ENCODE data around the gene FOXS1. TPM values are rescaled to one million over a fixed set of nuclear protein-coding genes. Genes with fewer than 3 reads are reported as not detected.
"Not testable (repeated sequence)": the region's sequence is repeated elsewhere in the genome, so short reads cannot be mapped to it uniquely, and the experiment has no call there.

The FOXS1 gene
- total RNA-seq, 1 experiment from 2014 or later = 55.5 TPM

GRCh38 chr20:31826074-31826473 lies 19.3 kb downstream of the FOXS1 start:
- Histone ChIP-seq H3K9me3 (replicated peaks) (no peaks in the 10 kb centered on the region), H3K27ac (no peak overlapping the region), H3K4me1 (peaks cover 21% of the 10 kb centered on the region), H3K4me3 (no peak overlapping the region), H3K27me3 (no peaks in the 10 kb centered on the region), H3K36me3 (no peaks in the 10 kb centered on the region)
- no peak for DNase-seq

DNA sequence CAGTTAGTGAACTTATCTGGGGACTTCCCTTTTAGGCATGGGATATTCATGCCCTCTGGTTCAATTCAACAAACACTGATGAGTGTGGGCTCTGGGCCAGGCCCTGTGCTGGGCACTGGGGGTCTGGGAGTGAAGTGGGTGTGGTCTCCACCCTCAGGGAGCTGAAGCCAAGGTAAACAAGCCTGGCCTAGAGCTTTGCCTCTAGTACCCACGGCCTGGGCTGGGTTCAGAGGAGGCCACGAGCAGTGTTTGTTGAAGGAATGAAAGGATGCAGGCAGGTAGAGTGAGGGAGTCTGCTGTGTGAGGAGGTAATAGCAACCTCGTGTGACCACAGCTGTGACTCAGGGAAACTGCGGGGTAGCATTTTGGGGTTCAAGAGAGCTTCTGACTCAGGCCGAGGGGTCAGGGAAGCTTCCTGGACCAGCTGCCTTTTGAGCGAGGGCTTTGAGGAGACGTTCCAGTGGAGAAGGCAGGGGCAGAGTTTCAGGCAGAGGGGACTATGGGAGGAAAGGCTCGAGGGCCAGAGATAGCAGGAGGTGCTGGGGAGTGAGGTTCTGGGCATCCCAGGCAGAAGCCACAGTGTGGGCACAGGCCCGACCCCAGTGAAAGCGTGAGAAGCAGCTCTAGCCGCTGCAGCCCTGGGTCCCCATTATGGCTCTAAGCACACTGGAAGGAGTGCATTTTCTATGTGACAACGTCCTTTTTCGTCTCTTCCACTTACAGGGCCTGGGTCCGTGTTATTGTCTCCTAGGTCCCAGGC lies 20.7 kb downstream of the FOXS1 start:
- no peak for DNase-seq
- Histone ChIP-seq H3K27me3 (no peaks in the 10 kb centered on the region), H3K27ac (no peak overlapping the region), H3K36me3 (no peaks in the 10 kb centered on the region), H3K4me3 (no peak overlapping the region), H3K4me1 (peaks cover 22% of the 10 kb centered on the region), H3K9me3 (replicated peaks) (no peaks in the 10 kb centered on the region)

DNA sequence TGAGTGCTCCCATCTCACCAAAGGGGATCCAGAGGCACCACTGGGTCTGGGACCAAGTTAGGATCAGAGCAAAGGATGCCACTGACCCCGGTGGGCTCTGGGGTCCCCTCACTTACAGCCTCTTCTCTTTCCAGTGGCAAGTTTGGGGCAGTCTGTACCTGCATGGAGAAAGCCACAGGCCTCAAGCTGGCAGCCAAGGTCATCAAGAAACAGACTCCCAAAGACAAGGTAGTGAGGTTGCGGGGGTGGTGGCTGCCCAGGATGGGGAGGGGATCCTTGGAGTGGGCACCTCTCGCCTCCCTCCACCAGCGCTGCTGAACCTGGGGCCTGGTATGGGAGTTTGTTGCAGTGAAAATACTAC lies 21.3 kb downstream of the FOXS1 start:
- DNase-seq = no peak
- H3K27ac ChIP-seq = peak overlapping the region; percentile 8; the same call in 1 of the 2 replicates
- H3K9me3 ChIP-seq (replicated peaks) = no peaks in the 10 kb centered on the region

GRCh38 chr20:31823360-31824124 lies 21.9 kb downstream of the FOXS1 start:
- H3K9me3 ChIP-seq (replicated peaks) = no peaks in the 10 kb centered on the region
- H3K27ac ChIP-seq = peak overlapping the region; percentile 8; the same call in 1 of the 2 replicates
- no peaks in the 10 kb centered on the region for H3K27me3 ChIP-seq
- peak; percentile 57 to 60 for DNase-seq
- no peak overlapping the region for H3K4me3 ChIP-seq
- no peaks in the 10 kb centered on the region for H3K36me3 ChIP-seq
- H3K4me1 ChIP-seq = peaks cover 34% of the 10 kb centered on the region

More for the DNA sequence above, 21.3 kb downstream of the FOXS1 start:
- Histone ChIP-seq H3K4me3 (no peak overlapping the region), H3K27me3 (no peaks in the 10 kb centered on the region), H3K36me3 (no peaks in the 10 kb centered on the region), H3K4me1 (peaks cover 28% of the 10 kb centered on the region)

- Histone ChIP-seq H3K27ac (peak overlapping the region; percentile 8; the same call in 1 of the 2 replicates), H3K4me1 (peaks cover 38% of the 10 kb centered on the region), H3K4me3 (no peak overlapping the region)
These were observed 22.7 kb downstream of the FOXS1 start for GRCh38 chr20:31822421-31823330.

DNA sequence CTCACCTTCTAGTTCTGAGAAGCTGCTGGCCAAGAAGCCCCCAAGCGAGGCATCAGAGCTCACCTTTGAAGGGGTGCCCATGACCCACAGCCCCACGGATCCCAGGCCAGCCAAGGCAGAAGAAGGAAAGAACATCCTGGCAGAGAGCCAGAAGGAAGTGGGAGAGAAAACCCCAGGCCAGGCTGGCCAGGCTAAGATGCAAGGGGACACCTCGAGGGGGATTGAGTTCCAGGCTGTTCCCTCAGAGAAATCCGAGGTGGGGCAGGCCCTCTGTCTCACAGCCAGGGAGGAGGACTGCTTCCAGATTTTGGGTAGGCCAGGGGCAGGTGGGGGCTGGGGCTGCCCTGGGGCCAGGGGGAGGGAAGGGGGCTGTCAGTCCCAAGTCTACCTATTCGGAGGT lies 24.0 kb downstream of the FOXS1 start:
- Histone ChIP-seq H3K27ac (no peak overlapping the region), H3K4me3 (no peak overlapping the region), H3K4me1 (peaks cover 40% of the 10 kb centered on the region), H3K27me3 (no peaks in the 10 kb centered on the region), H3K36me3 (no peaks in the 10 kb centered on the region), H3K9me3 (replicated peaks) (no peaks in the 10 kb centered on the region)
- no peak for DNase-seq

More at GRCh38 chr20:31822421-31823330, 22.7 kb downstream of the FOXS1 start:
- DNase-seq = peak; percentile 87 to 93
- no peaks in the 10 kb centered on the region for H3K9me3 ChIP-seq (replicated peaks)
- H3K36me3 ChIP-seq = no peaks in the 10 kb centered on the region
- H3K27me3 ChIP-seq = no peaks in the 10 kb centered on the region

DNA sequence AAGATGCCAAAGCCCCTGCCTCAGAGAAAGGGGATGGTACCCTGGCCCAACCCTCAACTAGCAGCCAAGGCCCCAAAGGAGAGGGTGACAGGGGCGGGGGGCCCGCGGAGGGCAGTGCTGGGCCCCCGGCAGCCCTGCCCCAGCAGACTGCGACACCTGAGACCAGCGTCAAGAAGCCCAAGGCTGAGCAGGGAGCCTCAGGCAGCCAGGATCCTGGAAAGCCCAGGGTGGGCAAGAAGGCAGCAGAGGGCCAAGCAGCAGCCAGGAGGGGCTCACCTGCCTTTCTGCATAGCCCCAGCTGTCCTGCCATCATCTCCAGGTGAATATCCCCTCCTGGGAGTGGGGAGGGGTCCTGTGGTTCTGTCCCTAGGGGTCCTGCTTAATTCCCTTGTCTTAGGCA lies 25.2 kb downstream of the FOXS1 start:
- no peak for DNase-seq
- Histone ChIP-seq H3K36me3 (no peaks in the 10 kb centered on the region), H3K27ac (no peak overlapping the region), H3K27me3 (no peaks in the 10 kb centered on the region), H3K4me3 (no peak overlapping the region), H3K9me3 (replicated peaks) (no peaks in the 10 kb centered on the region), H3K4me1 (peaks cover 52% of the 10 kb centered on the region)

GRCh38 chr20:31819083-31819784 lies 26.2 kb downstream of the FOXS1 start, which contains the start of gene MYLK2:
Gene MYLK2, plus strand, starts transcription at chr20:31819356. Its CDS starts 225 bp downstream, at chr20:31819581.
- peaks cover 55% of the 10 kb centered on the region for H3K4me1 ChIP-seq
- H3K4me3 ChIP-seq = no peak within 1 kb of the TSS
- no peaks in the 10 kb centered on the region for H3K27me3 ChIP-seq
- no peaks in the 10 kb centered on the region for H3K9me3 ChIP-seq (replicated peaks)
- H3K27ac ChIP-seq = peak within 1 kb of the TSS; percentile 33
- no peaks in the 10 kb centered on the region for H3K36me3 ChIP-seq
- DNase-seq = peak; percentile 95 to 96

DNA sequence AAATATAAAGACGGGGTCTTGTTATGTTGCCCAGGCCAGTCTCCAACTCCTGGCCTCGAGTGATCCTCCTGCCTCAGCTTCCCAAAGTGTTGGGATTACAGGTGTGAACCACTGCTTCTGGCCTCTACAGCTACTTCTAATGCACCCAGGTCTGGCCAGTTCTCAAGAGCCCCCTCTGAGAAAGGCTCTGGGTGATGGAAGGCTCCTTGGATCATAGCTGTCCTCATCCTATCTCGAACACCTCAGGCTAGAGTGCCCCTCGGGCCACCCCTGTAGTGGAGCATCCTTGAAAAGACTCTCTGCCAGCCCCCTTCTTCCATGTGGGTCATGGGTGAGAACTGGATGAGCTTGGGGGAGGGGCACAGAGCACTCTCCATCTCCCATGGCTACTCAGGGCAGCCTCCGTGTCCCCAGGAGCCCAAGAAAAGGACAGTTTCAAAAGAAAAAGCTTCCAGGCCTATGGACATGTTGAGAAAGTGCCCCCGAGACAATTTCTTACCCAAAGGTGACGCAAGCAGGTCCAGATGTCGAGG lies 27.0 kb downstream of the FOXS1 start:
- Histone ChIP-seq H3K9me3 (replicated peaks) (no peaks in the 10 kb centered on the region), H3K4me3 (no peak overlapping the region), H3K4me1 (peaks cover 53% of the 10 kb centered on the region), H3K36me3 (no peaks in the 10 kb centered on the region), H3K27ac (peak overlapping the region; percentile 33), H3K27me3 (no peaks in the 10 kb centered on the region)
- no peak for DNase-seq

DNA sequence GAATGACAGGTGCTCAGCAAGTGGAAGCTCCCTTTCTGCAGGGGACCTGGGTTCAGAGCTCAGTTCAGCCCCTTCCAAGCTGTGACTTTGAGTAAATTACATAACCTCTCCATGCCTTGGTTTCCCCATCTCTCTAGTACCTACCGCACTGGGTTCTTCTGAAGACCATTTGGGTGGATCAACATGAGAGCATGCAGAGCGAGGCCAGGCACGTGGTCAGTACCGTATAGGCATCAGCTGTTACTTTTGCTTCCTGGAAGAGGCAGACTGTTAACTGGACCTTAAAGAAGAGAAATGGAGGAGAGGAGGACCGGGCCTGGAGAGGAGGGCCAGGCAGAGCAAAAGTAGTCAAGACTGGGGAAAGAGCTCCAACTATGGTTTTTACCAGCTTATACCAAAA lies 27.9 kb downstream of the FOXS1 start:
- Histone ChIP-seq H3K27ac (no peak overlapping the region), H3K4me3 (no peak overlapping the region), H3K36me3 (no peaks in the 10 kb centered on the region), H3K4me1 (peaks cover 56% of the 10 kb centered on the region), H3K9me3 (replicated peaks) (no peaks in the 10 kb centered on the region), H3K27me3 (no peaks in the 10 kb centered on the region)
- DNase-seq = no peak

GRCh38 chr20:31816221-31816620 lies 29.2 kb downstream of the FOXS1 start:
- peaks cover 66% of the 10 kb centered on the region for H3K4me1 ChIP-seq
- H3K27ac ChIP-seq = no peak overlapping the region
- H3K36me3 ChIP-seq = no peaks in the 10 kb centered on the region
- no peak overlapping the region for H3K4me3 ChIP-seq
- no peaks in the 10 kb centered on the region for H3K27me3 ChIP-seq
- no peaks in the 10 kb centered on the region for H3K9me3 ChIP-seq (replicated peaks)
- no peak for DNase-seq

GRCh38 chr20:31815408-31816188 lies 29.8 kb downstream of the FOXS1 start:
- Histone ChIP-seq H3K36me3 (0 out of 2 replicates have a peak, but pooled peaks cover 2% of the 10 kb centered on the region), H3K27me3 (no peaks in the 10 kb centered on the region), H3K4me3 (no peak overlapping the region), H3K27ac (peak overlapping the region; percentile 19; the same call in 1 of the 2 replicates), H3K4me1 (peaks cover 72% of the 10 kb centered on the region), H3K9me3 (replicated peaks) (no peaks in the 10 kb centered on the region)
- DNase-seq = peak; percentile 44 to 66

- H3K4me1 ChIP-seq = peaks cover 76% of the 10 kb centered on the region
- H3K9me3 ChIP-seq (replicated peaks); H3K27ac ChIP-seq; H3K27me3 ChIP-seq; DNase-seq; H3K4me3 ChIP-seq; H3K36me3 ChIP-seq: not testable (repeated sequence)
These were observed 31.3 kb downstream of the FOXS1 start for GRCh38 chr20:31814142-31814541.
